WERI-Rb-1 (cell line): ENCODE results near the gene TARP.

Experiments
- DNase-seq: peaks from one replicate; pipeline ENCODE4 v3.0.0-alpha.2; 2020
- H3K27ac ChIP-seq: fragments of 250-450 bp; sonication (Bioruptor Pico); 2 replicates; pipeline ENCODE4 v1.5.1; 2020; ENCODE audit warnings: mild to moderate bottlenecking, moderate library complexity
- H3K27me3 ChIP-seq: fragments of 250-450 bp; sonication (Bioruptor Pico); 2 replicates; pipeline ENCODE4 v1.5.1; 2021; ENCODE audit warnings: mild to moderate bottlenecking, low read depth, moderate library complexity; ENCODE audit not compliant: insufficient read depth, severe bottlenecking
- H3K36me3 ChIP-seq: fragments of 250-450 bp; sonication (Bioruptor Pico); 2 replicates; pipeline ENCODE4 v1.5.1; 2020; ENCODE audit warnings: mild to moderate bottlenecking, moderate library complexity
- H3K4me3 ChIP-seq: 2 replicates; pipeline ENCODE4 v1.5.1; 2011; ENCODE audit warnings: low read depth, mild to moderate bottlenecking, control low read depth, low read length
- H3K9me3 ChIP-seq: fragments of 250-450 bp; sonication (Bioruptor Pico); 2 replicates; pipeline ENCODE4 v1.5.1; 2021; ENCODE audit warnings: mild to moderate bottlenecking, moderate library complexity; ENCODE audit not compliant: severe bottlenecking
- TF ChIP-seq, protein P1 (sequence below): IDR thresholded peaks from 2 replicates; pipeline ENCODE4 v1.5.1; 2011; ENCODE audit warnings: low read depth, mild to moderate bottlenecking, control low read depth, inconsistent platforms, low read length

TARP gene

GRCh38 chr7:38319873-38320272 is 46.4 kb upstream of the TARP start:
- TF ChIP-seq, protein P1, sequence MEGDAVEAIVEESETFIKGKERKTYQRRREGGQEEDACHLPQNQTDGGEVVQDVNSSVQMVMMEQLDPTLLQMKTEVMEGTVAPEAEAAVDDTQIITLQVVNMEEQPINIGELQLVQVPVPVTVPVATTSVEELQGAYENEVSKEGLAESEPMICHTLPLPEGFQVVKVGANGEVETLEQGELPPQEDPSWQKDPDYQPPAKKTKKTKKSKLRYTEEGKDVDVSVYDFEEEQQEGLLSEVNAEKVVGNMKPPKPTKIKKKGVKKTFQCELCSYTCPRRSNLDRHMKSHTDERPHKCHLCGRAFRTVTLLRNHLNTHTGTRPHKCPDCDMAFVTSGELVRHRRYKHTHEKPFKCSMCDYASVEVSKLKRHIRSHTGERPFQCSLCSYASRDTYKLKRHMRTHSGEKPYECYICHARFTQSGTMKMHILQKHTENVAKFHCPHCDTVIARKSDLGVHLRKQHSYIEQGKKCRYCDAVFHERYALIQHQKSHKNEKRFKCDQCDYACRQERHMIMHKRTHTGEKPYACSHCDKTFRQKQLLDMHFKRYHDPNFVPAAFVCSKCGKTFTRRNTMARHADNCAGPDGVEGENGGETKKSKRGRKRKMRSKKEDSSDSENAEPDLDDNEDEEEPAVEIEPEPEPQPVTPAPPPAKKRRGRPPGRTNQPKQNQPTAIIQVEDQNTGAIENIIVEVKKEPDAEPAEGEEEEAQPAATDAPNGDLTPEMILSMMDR, result no peak

DNA sequence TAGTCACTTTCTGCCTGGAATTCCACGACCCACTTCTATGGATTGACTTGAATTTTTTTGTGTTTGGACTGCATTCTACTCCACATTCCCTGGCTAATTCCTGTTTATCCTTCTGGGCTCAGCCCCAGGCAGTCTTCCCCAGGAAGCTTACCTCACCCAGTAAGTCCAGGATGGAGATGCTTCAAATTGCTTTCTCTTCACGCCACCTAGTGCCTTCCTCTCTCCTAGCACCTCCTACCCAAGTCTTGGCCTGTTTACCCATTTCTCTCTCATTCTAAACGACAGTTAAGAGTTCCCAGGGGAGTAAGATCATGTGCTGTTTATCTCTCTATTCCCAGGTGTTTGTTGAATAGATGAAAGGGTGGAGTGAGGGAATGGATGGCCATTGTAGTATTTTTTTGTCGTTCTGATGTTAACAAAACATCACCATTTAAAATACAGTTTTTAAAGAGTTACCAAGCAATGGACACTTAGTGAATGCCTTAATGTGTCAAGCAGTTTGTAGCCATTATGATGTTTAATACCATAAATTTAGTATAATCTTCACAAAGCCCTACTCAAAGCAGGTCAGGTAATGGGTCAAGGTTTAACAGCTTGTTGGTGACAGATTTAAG is 45.5 kb upstream of the TARP start:
- Histone ChIP-seq H3K9me3 (no peaks in the 10 kb centered on the region), H3K4me3 (no peak overlapping the region), H3K27ac (peak overlapping the region; percentile 39), H3K36me3 (no peaks in the 10 kb centered on the region), H3K27me3 (no peaks in the 10 kb centered on the region)
- TF ChIP-seq, protein P1, result peak; percentile 83
- DNase-seq, result peak; percentile 81

More at GRCh38 chr7:38319873-38320272, 46.4 kb upstream of the TARP start:
- Histone ChIP-seq H3K27ac (no peak overlapping the region), H3K9me3 (no peaks in the 10 kb centered on the region), H3K27me3 (no peaks in the 10 kb centered on the region), H3K4me3 (no peak overlapping the region), H3K36me3 (no peaks in the 10 kb centered on the region)
- no peak for DNase-seq

DNA sequence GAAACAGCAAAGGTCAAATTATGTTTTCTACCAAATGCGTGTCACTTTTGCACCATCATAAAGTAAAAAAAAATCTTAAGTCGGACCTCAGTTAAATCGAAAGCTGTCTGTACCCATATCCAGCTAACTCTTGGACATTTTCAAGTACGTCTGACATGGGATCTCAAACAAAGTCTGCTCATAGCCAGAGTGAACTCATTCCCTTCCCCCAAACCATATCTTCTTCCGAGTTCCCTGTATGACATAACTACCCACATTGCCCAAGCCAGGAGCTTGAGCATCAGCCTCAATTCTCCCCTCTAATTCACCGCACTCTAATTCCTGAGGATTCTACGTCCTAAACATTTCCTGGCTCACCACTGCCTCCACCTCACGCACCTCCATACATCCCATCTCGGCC is 44.8 kb upstream of the TARP start:
- no peak for DNase-seq
- H3K27ac ChIP-seq, result 0 out of 2 replicates have a peak overlapping the region, but pooled peaks have one; percentile 8

GRCh38 chr7:38317515-38317914 is 44.1 kb upstream of the TARP start:
- Histone ChIP-seq H3K4me3 (no peak overlapping the region), H3K27me3 (no peaks in the 10 kb centered on the region), H3K27ac (no peak overlapping the region), H3K9me3 (no peaks in the 10 kb centered on the region), H3K36me3 (no peaks in the 10 kb centered on the region)
- TF ChIP-seq, protein P1, result no peak
- no peak for DNase-seq

More for the DNA sequence above, 44.8 kb upstream of the TARP start:
- H3K27me3 ChIP-seq, result no peaks in the 10 kb centered on the region
- TF ChIP-seq, protein P1, result no peak
- no peak overlapping the region for H3K4me3 ChIP-seq
- H3K36me3 ChIP-seq, result no peaks in the 10 kb centered on the region
- H3K9me3 ChIP-seq, result no peaks in the 10 kb centered on the region

DNA sequence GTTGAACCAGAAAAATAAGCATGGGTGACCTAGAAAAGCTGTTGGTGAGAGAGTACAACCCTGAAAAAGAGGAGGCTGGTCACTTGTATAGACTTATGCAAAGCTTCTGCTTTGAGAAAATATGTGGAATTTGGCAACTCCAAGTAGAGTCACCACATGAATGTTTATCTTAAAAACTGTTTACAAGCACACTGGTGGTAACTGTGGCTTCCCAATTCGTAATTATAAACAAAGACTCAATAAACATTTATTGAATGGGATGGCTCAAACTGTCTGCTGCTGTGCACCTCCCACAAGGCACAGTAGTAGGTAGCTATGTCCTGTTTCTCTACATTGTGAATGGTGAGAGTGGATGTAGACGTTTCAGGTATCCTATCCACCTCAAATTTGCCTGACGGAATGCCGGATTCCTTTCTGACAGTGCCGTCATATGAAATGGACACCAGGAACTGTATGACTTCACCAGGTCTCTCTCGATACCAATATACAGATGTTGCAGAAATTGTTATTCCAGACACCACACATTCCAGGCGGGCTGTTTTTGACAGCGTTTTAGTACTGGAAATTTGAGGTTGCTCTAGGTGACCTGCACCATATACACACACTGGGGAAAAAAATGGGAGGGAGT is 43.4 kb upstream of the TARP start:
- no peaks in the 10 kb centered on the region for H3K36me3 ChIP-seq
- H3K4me3 ChIP-seq, result no peak overlapping the region
- no peaks in the 10 kb centered on the region for H3K27me3 ChIP-seq
- TF ChIP-seq, protein P1, result no peak
- no peak overlapping the region for H3K27ac ChIP-seq
- no peak for DNase-seq
- H3K9me3 ChIP-seq, result no peaks in the 10 kb centered on the region

DNA sequence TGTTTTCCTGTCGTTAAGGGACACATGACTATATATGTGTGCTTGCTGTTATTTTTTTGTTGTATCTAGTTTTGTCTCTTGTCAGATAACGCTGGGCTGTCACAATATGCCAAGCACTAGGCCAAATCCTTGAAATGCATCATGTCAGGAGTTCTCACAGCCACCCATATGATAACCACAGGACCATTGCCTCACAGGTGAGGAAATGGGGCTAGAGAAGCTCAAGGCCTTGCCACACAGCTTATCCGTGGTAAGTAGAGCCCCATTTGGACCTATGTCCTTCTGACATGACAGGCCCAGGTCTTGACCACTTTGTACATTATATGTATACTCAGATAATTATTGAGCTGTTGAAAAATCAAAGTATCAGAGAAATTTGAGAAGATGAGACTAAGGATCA is 42.0 kb upstream of the TARP start:
- TF ChIP-seq, protein P1, result no peak
- H3K4me3 ChIP-seq, result no peak overlapping the region
- H3K9me3 ChIP-seq, result no peaks in the 10 kb centered on the region
- no peak overlapping the region for H3K27ac ChIP-seq
- DNase-seq, result no peak
- H3K36me3 ChIP-seq, result no peaks in the 10 kb centered on the region
- H3K27me3 ChIP-seq, result no peaks in the 10 kb centered on the region
